Peyer's patch (tissue), 4 donors: ENCODE measurements around the gene HDAC4.

Source experiments
- CTCF ChIP-seq, 6 experiments: fragments of 450-650 bp in 4 of 6; fragments of 200-600 bp in 2 of 6; sonication (generic) in 1 of 6; IDR thresholded peaks; one replicate each; pipeline ENCODE4 v1.5.1; 2017 to 2019; ENCODE audit warnings: antibody characterized with exemption in 6 of 6, mild to moderate bottlenecking in 3 of 6, moderate library complexity in 1 of 6
- POLR2A ChIP-seq, 2 donors: fragments of 450-650 bp; IDR thresholded peaks; one replicate each; pipeline ENCODE4 v1.5.1; 2017; ENCODE audit warnings: antibody characterized with exemption in 2 of 2, mild to moderate bottlenecking in 2 of 2, moderate library complexity in 2 of 2

- TF ChIP-seq POLR2A (IDR thresholded peaks at IDR 0.05) = peak in 1 of 2 donors; percentile 13
- TF ChIP-seq CTCF (IDR thresholded peaks at IDR 0.05) = no peak
These were observed at the start of gene HDAC4 for GRCh38 chr2:239400596-239401066.
